AG04450 (cell line): Measurements from ENCODE around the gene PI16. TPM values are rescaled to one million over a fixed set of nuclear protein-coding genes. Genes with fewer than 3 reads are reported as not detected.
A peak's percentile ranks its signal among the peaks of the same experiment; 100 is the strongest.

Experiments used
- CTCF ChIA-PET: fragments of 300-600, 350-600 bp; formaldehyde crosslinking; extraction: SDS; loops from one replicate; lab custom pipeline; 2022; ENCODE audit warnings: antibody characterized with exemption, inconsistent platforms; lab: Charles Lee
- POLR2A ChIA-PET: fragments of 350-600 bp; formaldehyde crosslinking; extraction: SDS; loops from one replicate; lab custom pipeline; 2021; ENCODE audit warnings: antibody characterized with exemption, inconsistent platforms; lab: Yijun Ruan, JAX
- DNase-seq: peaks from one replicate; pipeline ENCODE4 v3.0.0-alpha.2; 2011; ENCODE audit warnings: low read depth, low spot score
- H3K27ac ChIP-seq: one replicate; pipeline ENCODE4 v1.5.1; 2012; ENCODE audit warnings: low read depth, low read length, control low read depth
- H3K27me3 ChIP-seq: one replicate; pipeline ENCODE4 v1.6.0; 2012; ENCODE audit warnings: low read length; ENCODE audit not compliant: control insufficient read depth, insufficient read depth
- H3K4me3 ChIP-seq: 2 replicates; pipeline ENCODE4 v1.5.1; 2011; ENCODE audit warnings: mild to moderate bottlenecking, low read depth, low read length, control low read depth
- H3K9me3 ChIP-seq: 2 replicates; pipeline ENCODE4 v1.5.1; 2012; ENCODE audit warnings: low read length; ENCODE audit not compliant: control insufficient read depth, insufficient read depth
- CTCF ChIP-seq: IDR thresholded peaks from 2 replicates; pipeline ENCODE4 v1.5.1; 2011; ENCODE audit warnings: low read depth, low read length, control low read depth, inconsistent platforms
- polyA plus RNA-seq: library from polyadenylated mRNA; depleted of rRNA; stranded (reverse); fragments of >200 nt; gene quantifications from 2 replicates; pipeline ENCODE4 v1.2.3, GENCODE V29; 2011

PI16 gene
- polyA plus RNA-seq, 1 experiment: 0.05 TPM

GRCh38 chr6:36908747-36909146, 45.8 kb upstream of the PI16 start:
- Histone ChIP-seq H3K27ac (no peak overlapping the region), H3K4me3 (no peak overlapping the region), H3K9me3 (no peaks in the 10 kb centered on the region), H3K27me3 (no peaks in the 10 kb centered on the region)
- no peak for DNase-seq
- TF ChIP-seq CTCF: no peak
- CTCF ChIA-PET: interaction anchor here (1.7 kb wide), 1 partner anchor 109 kb away, joined by 5 read pairs; no protein-coding TSS in a partner anchor
- POLR2A ChIA-PET: no interaction called here

GRCh38 chr6:36912030-36912454, 42.5 kb upstream of the PI16 start:
- DNase-seq: no peak
- no peak for TF ChIP-seq CTCF
- Histone ChIP-seq H3K27ac (no peak overlapping the region), H3K4me3 (no peak overlapping the region), H3K27me3 (no peaks in the 10 kb centered on the region), H3K9me3 (no peaks in the 10 kb centered on the region)
- CTCF ChIA-PET: interaction anchor here (0.5 to 2.7 kb wide), 2 partner anchors 146 to 299 kb away, joined by 3 to 8 read pairs; no protein-coding TSS in a partner anchor
- POLR2A ChIA-PET: no interaction called here

- Histone ChIP-seq H3K27ac (peak overlapping the region; percentile 22), H3K4me3 (no peak overlapping the region), H3K9me3 (no peaks in the 10 kb centered on the region), H3K27me3 (no peaks in the 10 kb centered on the region)
- no peak for TF ChIP-seq CTCF
- ChIA-PET POLR2A (interaction anchor here (1.3 kb wide), 1 partner anchor 8 kb away, joined by 3 read pairs; no protein-coding TSS in a partner anchor), CTCF (interaction anchor here (0.5 to 2.2 kb wide), 3 partner anchors 60 to 300 kb away, joined by 3 to 8 read pairs (median 6); no protein-coding TSS in a partner anchor)
- DNase-seq: peak; percentile 63
Measured at GRCh38 chr6:36912586-36912985, 42.0 kb upstream of the PI16 start.

- Histone ChIP-seq H3K4me3 (no peak overlapping the region), H3K9me3 (no peaks in the 10 kb centered on the region), H3K27me3 (no peaks in the 10 kb centered on the region), H3K27ac (no peak overlapping the region)
- CTCF ChIA-PET: interaction anchor here (0.6 to 2.2 kb wide), 3 partner anchors 20 to 105 kb away, joined by 3 to 8 read pairs (median 6); no protein-coding TSS in a partner anchor
- DNase-seq: no peak
- POLR2A ChIA-PET: interaction anchor here (1.3 kb wide), 1 partner anchor 9 kb away, joined by 3 read pairs; no protein-coding TSS in a partner anchor
- no peak for TF ChIP-seq CTCF
Measured at GRCh38 chr6:36913082-36913481, 41.5 kb upstream of the PI16 start.

GRCh38 chr6:36914227-36914794, 40.2 kb upstream of the PI16 start:
- no peaks in the 10 kb centered on the region for H3K9me3 ChIP-seq
- POLR2A ChIA-PET: interaction anchor here (1.7 kb wide), 1 partner anchor 72 kb away, joined by 7 read pairs; the partner anchor contains the start of gene MTCH1
- no peak overlapping the region for H3K27ac ChIP-seq
- H3K27me3 ChIP-seq: no peaks in the 10 kb centered on the region
- H3K4me3 ChIP-seq: no peak overlapping the region
- CTCF ChIA-PET: interaction anchor here (0.6 to 3.4 kb wide), 10 partner anchors 32 to 340 kb away, joined by 3 to 8 read pairs (median 3); no protein-coding TSS in a partner anchor
- no peak for DNase-seq
- peak; percentile 44 for TF ChIP-seq CTCF
